Lung (tissue), 12 donors: Measurements from ENCODE around the gene PTCD2. TPM values are rescaled to one million over a fixed set of nuclear protein-coding genes. Genes with fewer than 3 reads are reported as not detected.

Experiments
- ATAC-seq: fragments of 200-7000 bp; cut with Tn5 transposase; one replicate; pipeline ENCODE4 v1.9.1; 2020; ENCODE audit warnings: moderate number of reproducible peaks; ENCODE audit not compliant: insufficient read depth, low FRiP score
- DNase-seq, 3 donors: peaks; one replicate each; pipeline ENCODE4 v3.0.0-alpha.2; 2013 to 2017
- H3K27ac ChIP-seq, 2 donors: one replicate each; pipeline ENCODE4 v1.5.1; 2013; ENCODE audit warnings: mild to moderate bottlenecking in 2 of 2, moderate library complexity in 2 of 2, control low read depth in 1 of 2, inconsistent platforms in 1 of 2, low read depth in 1 of 2, low read length in 1 of 2
- H3K27me3 ChIP-seq, 3 donors: one replicate each; pipeline ENCODE4 v1.5.1; 2013; ENCODE audit warnings: low read length in 2 of 3; ENCODE audit not compliant: control insufficient read depth in 3 of 3, insufficient read depth in 3 of 3
- H3K36me3 ChIP-seq, 4 donors: one replicate each; pipeline ENCODE4 v1.5.1; 2013; ENCODE audit warnings: low read length in 4 of 4, mild to moderate bottlenecking in 1 of 4, moderate library complexity in 1 of 4; ENCODE audit not compliant: control insufficient read depth in 4 of 4, insufficient read depth in 4 of 4
- H3K4me1 ChIP-seq, 5 donors: one replicate each; pipeline ENCODE4 v1.5.1; 2013; ENCODE audit warnings: low read length in 5 of 5, mild to moderate bottlenecking in 2 of 5, moderate library complexity in 1 of 5; ENCODE audit not compliant: control insufficient read depth in 5 of 5, insufficient read depth in 5 of 5
- H3K4me3 ChIP-seq: one replicate; pipeline ENCODE4 v1.5.1; 2013; ENCODE audit warnings: mild to moderate bottlenecking, control low read depth, moderate library complexity
- H3K9ac ChIP-seq, 2 donors: one replicate each; pipeline ENCODE4 v1.5.1; 2013; ENCODE audit warnings: low read length in 2 of 2, control low read depth in 1 of 2; ENCODE audit not compliant: insufficient read depth in 1 of 2
- H3K9me3 ChIP-seq, 4 donors: one replicate each; pipeline ENCODE4 v1.5.1; 2013; ENCODE audit warnings: low read length in 3 of 4, mild to moderate bottlenecking in 1 of 4, moderate library complexity in 1 of 4; ENCODE audit not compliant: control insufficient read depth in 4 of 4, insufficient read depth in 3 of 4
- CTCF ChIP-seq: IDR thresholded peaks from 2 replicates; pipeline ENCODE4 v1.5.1; 2012; ENCODE audit warnings: mild to moderate bottlenecking; ENCODE audit errors: control extremely low read depth, extremely low read depth
- WGBS, 2 donors: extraction: QIAGEN DNeasy Blood & Tissue Kit; methylation state at CpG; one replicate each; pipeline ENCODE4 v1.1.7; 2013; 5-methylcytosine and 5-hydroxymethylcytosine counted together
- polyA plus RNA-seq, 2 donors: library from polyadenylated mRNA; stranded (reverse); fragments of 200-250 nt; gene quantifications; one replicate each; pipeline ENCODE4 v1.2.1, GENCODE V29; 2013
- total RNA-seq, 2 donors: library from RNA; depleted of rRNA in 1 of 2; stranded (reverse); fragments of >200 nt in 1 of 2; gene quantifications; one replicate each; pipeline ENCODE4 v1.2.1, GENCODE V29; 2014 to 2021
- donor health status: control.
- donor health status: control.
- donor health status: Bipolar disorder and iron deficiency.
- donor health status: healthy.
- donor health status: DM: yes; HTN: yes; CAD: no.

The PTCD2 gene
- total and polyA plus RNA-seq, 4 donors = 1.9 to 12.0 (median 6.3) TPM

DNA sequence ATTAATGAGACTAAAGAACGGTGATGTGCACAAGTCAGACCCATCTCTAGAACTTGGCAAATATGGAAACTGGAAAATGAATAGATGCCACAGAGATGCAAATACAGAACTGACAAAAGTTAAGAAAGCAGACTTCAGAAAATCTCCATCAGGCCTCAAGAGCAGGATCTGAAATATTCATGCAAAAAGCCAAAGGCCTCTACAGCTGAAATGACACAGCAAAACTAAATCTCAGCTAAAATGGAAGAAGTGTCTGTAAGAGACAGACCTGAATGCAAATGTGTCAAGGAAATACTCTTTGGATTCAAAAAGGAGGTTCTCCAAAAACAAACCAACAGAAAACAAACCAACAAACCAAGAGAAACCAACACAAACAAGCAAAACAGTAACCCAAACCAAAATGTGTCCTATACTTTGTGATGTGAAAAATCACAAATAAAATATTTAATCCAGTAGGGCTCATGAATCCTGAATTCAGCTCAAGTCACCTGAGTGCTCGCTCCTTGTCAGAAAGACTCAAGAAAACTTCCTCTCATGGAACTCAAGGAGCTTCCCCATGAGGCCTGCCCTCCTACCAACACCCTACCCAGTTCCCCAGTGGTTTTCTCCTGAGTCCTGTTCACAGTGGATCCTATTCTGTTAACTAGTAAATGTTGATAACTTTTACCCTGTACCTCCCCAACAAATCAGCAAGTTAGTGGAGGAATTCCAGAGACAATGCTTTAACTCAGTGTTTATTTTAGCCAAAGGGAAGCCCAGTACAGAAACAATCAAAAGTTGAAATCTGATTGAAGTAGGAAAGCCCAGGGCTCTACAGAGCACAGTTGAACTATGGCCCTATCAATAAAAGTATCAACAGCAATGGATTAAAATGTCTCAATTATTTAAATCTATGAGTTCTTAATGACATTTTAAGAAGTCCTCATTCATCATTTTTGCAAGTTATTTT is 14.7 kb upstream of the PTCD2 start:
- Histone ChIP-seq H3K4me3 (no peak overlapping the region), H3K9me3 (no peaks in the 10 kb centered on the region), H3K36me3 (peaks cover 3 to 14% (median 8%) of the 10 kb centered on the region in 4 donors), H3K27me3 (no peaks in the 10 kb centered on the region), H3K27ac (no peak overlapping the region), H3K4me1 (peaks cover 0 to 10% (median 0%) of the 10 kb centered on the region in 5 donors), H3K9ac (no peak overlapping the region)
- WGBS, 2 donors = 83 to 95% methylated on average over 2 of the region's 2 CpGs
- no peak for TF ChIP-seq CTCF
- ATAC-seq = no peak
- no peak for DNase-seq

DNA sequence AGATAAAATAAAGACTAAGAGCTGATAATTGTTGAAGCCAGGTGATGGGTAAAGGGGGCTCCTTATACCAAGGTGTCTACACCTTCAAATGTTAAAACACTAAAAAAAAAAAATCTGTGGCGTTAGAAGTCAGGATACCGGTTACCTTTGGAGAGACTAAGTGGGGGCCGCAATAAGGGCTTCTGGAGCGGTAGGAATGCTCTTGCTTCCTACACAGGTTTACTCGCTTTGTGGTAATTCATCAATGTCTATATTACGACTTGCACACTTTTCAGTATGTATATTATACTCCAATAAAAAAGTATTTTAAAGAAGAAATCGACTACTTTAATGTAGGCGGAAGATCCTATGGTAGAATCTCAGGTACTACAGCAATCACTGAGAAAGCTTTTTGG is 12.6 kb upstream of the PTCD2 start:
- no peaks in the 10 kb centered on the region for H3K9me3 ChIP-seq
- TF ChIP-seq CTCF = no peak
- no peaks in the 10 kb centered on the region for H3K27me3 ChIP-seq
- 3 to 11% methylated on average over 8 of the region's 8 CpGs for WGBS, 2 donors
- peaks cover 0 to 10% (median 0%) of the 10 kb centered on the region in 5 donors for H3K4me1 ChIP-seq
- peaks cover 3 to 14% (median 11%) of the 10 kb centered on the region in 4 donors for H3K36me3 ChIP-seq
- peak overlapping the region; percentile 72 to 84 for H3K9ac ChIP-seq
- H3K4me3 ChIP-seq = peak overlapping the region; percentile 56
- H3K27ac ChIP-seq = peak overlapping the region; percentile 85 to 94
- ATAC-seq (no peak), DNase-seq (no peak)

GRCh38 chr5:72307968-72308852 is 12.0 kb upstream of the PTCD2 start:
- Histone ChIP-seq H3K9ac (peak overlapping the region; percentile 72 to 92), H3K9me3 (no peaks in the 10 kb centered on the region), H3K4me3 (peak overlapping the region; percentile 56), H3K4me1 (peaks cover 0 to 10% (median 0%) of the 10 kb centered on the region in 5 donors), H3K27me3 (no peaks in the 10 kb centered on the region), H3K27ac (peak overlapping the region; percentile 85 to 94), H3K36me3 (peaks cover 3 to 17% (median 10%) of the 10 kb centered on the region in 4 donors)
- WGBS, 2 donors = 2% methylated on average over 59 to 76 of the region's 76 CpGs
- ATAC-seq (peak; percentile 99), DNase-seq (peak; percentile 98 to 99 (median 98))
- TF ChIP-seq CTCF = peak; percentile 78
